ENCODE measurements around the gene CCDC171.
A peak's percentile ranks its signal among the peaks of the same experiment; 100 is the strongest.
"Not testable (repeated sequence)": the region's sequence is repeated elsewhere in the genome, so short reads cannot be mapped to it uniquely, and the experiment has no call there.

Gene CCDC171

GRCh38 chr9:15572200-15572770 is 19.4 kb downstream of the CCDC171 start:
- DNase-seq, result no peak

GRCh38 chr9:15576350-15577050 is 23.7 kb downstream of the CCDC171 start:
- DNase-seq, result no peak

- no peak for DNase-seq
These were observed 25.9 kb downstream of the CCDC171 start for GRCh38 chr9:15578714-15579113.

GRCh38 chr9:15584379-15584778 is 31.5 kb downstream of the CCDC171 start:
- no peak for DNase-seq

GRCh38 chr9:15592317-15592716 is 39.5 kb downstream of the CCDC171 start:
- no peak for DNase-seq

- DNase-seq, result not testable (repeated sequence)
These were observed 40.1 kb downstream of the CCDC171 start for GRCh38 chr9:15592940-15593339.

GRCh38 chr9:15600666-15601330 is 48.0 kb downstream of the CCDC171 start:
- DNase-seq, result not testable (repeated sequence)

- DNase-seq, result peak; percentile 74
These were observed 54.0 kb downstream of the CCDC171 start for GRCh38 chr9:15606643-15607472.

- no peak for DNase-seq
These were observed 60.1 kb downstream of the CCDC171 start for GRCh38 chr9:15612962-15613361.

- no peak for DNase-seq
These were observed 64.9 kb downstream of the CCDC171 start for GRCh38 chr9:15617782-15618181.

- no peak for DNase-seq
These were observed 65.9 kb downstream of the CCDC171 start for GRCh38 chr9:15618540-15619331.

GRCh38 chr9:15622318-15622971 is 69.6 kb downstream of the CCDC171 start:
- DNase-seq, result no peak

- DNase-seq, result no peak
These were observed 82.9 kb downstream of the CCDC171 start for GRCh38 chr9:15635752-15636151.

- DNase-seq, result no peak
These were observed 87.3 kb downstream of the CCDC171 start for GRCh38 chr9:15640121-15640520.

GRCh38 chr9:15641291-15641690 is 88.4 kb downstream of the CCDC171 start:
- no peak for DNase-seq

- peak; percentile 32 for DNase-seq
These were observed 89.6 kb downstream of the CCDC171 start for GRCh38 chr9:15642369-15642962.

GRCh38 chr9:15670246-15670645 is 117.4 kb downstream of the CCDC171 start:
- DNase-seq, result no peak

- no peak for DNase-seq
These were observed 118.1 kb downstream of the CCDC171 start for GRCh38 chr9:15670894-15671293.

GRCh38 chr9:15693701-15694100 is 140.9 kb downstream of the CCDC171 start:
- no peak for DNase-seq

GRCh38 chr9:15696979-15697378 is 144.1 kb downstream of the CCDC171 start:
- DNase-seq, result no peak

GRCh38 chr9:15697446-15697851 is 144.6 kb downstream of the CCDC171 start:
- no peak for DNase-seq
